LNCAP (cell line): Measurements from ENCODE around the gene CSRP3.

Experiments
- CTCF ChIP-seq: fragments of 450-650 bp; IDR thresholded peaks from 2 replicates; pipeline ENCODE4 v1.5.1; 2017; ENCODE audit warnings: mild to moderate bottlenecking

Gene CSRP3

GRCh38 chr11:19234231-19234817, 32.5 kb upstream of the CSRP3 start:
- TF ChIP-seq CTCF = no peak

GRCh38 chr11:19232910-19233503, 31.2 kb upstream of the CSRP3 start:
- no peak for TF ChIP-seq CTCF

- no peak for TF ChIP-seq CTCF
These were observed 27.9 kb upstream of the CSRP3 start for GRCh38 chr11:19229671-19230070.

GRCh38 chr11:19228968-19229367, 27.2 kb upstream of the CSRP3 start:
- TF ChIP-seq CTCF = no peak

GRCh38 chr11:19226378-19227195, 24.8 kb upstream of the CSRP3 start:
- no peak for TF ChIP-seq CTCF

GRCh38 chr11:19225581-19225980, 23.8 kb upstream of the CSRP3 start:
- no peak for TF ChIP-seq CTCF

- no peak for TF ChIP-seq CTCF
These were observed 23.3 kb upstream of the CSRP3 start for GRCh38 chr11:19225123-19225522.
